Stimulated activated naive B cell treated with anti-CD40 and anti-IgM and Interleukin-4, amounts not matched to agents 10 μg/mL and 1 μg/mL and 100 μg/mL, for 72 hours (primary cell): Measurements from ENCODE around the gene ARHGAP19.

Source experiments
- ATAC-seq, 2 donors: fragments of 150-1000 bp; cut with Tn5 transposase; replicated peaks; 2 replicates each; pipeline ENCODE4 v1.10.0; 2021; ENCODE audit warnings: moderate library complexity in 1 of 2
- DNase-seq: peaks from one replicate; pipeline ENCODE4 v3.0.0; 2021
- H3K27ac Mint-ChIP-seq: one replicate; pipeline ENCODE4 v1.8.0; 2022; ENCODE audit warnings: mild to moderate bottlenecking, mixed read lengths
- H3K27me3 Mint-ChIP-seq, 2 donors: one replicate each; pipeline ENCODE4 v1.8.0; 2022; ENCODE audit warnings: mixed read lengths in 2 of 2
- H3K36me3 Mint-ChIP-seq, 2 donors: one replicate each; pipeline ENCODE4 v1.8.0; 2022; ENCODE audit warnings: mixed read lengths in 2 of 2, mild to moderate bottlenecking in 1 of 2
- H3K4me1 Mint-ChIP-seq, 2 donors: one replicate each; pipeline ENCODE4 v1.8.0; 2022; ENCODE audit warnings: mixed read lengths in 2 of 2, mild to moderate bottlenecking in 1 of 2
- H3K4me3 Mint-ChIP-seq, 2 donors: one replicate each; pipeline ENCODE4 v1.8.0; 2022; ENCODE audit warnings: mild to moderate bottlenecking in 2 of 2, mixed read lengths in 2 of 2, moderate library complexity in 1 of 2
- H3K9me3 Mint-ChIP-seq, 2 donors: one replicate each; pipeline ENCODE4 v1.8.0; 2022; ENCODE audit warnings: mixed read lengths in 2 of 2, mild to moderate bottlenecking in 1 of 2

ARHGAP19 gene

DNA sequence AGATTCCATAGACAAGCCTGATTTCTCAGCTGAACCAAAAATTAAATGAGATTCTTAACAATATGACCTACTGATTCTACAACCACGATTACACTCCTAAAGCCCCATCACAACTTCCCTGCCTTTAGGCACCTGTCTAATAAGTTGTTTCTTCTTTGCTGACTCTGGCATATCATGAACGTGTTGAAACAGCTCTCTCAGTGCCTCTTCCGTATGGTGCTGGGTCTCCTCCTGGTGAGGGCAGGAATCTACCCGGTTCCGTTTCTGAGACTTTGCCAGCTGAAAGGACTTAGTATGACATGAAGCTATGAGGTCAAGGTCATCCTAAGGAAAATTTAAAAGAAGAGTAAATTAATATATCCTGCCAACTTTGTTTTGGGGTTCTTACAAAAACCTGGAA is 48.6 kb downstream of the ARHGAP19 start:
- Mint-ChIP-seq H3K9me3 (no peaks in the 10 kb centered on the region), H3K36me3 (peaks cover 25 to 27% of the 10 kb centered on the region in 2 donors), H3K4me3 (no peak overlapping the region), H3K4me1 (no peaks in the 10 kb centered on the region), H3K27ac (no peak overlapping the region), H3K27me3 (no peaks in the 10 kb centered on the region)
- ATAC-seq: no peak
- DNase-seq: no peak

DNA sequence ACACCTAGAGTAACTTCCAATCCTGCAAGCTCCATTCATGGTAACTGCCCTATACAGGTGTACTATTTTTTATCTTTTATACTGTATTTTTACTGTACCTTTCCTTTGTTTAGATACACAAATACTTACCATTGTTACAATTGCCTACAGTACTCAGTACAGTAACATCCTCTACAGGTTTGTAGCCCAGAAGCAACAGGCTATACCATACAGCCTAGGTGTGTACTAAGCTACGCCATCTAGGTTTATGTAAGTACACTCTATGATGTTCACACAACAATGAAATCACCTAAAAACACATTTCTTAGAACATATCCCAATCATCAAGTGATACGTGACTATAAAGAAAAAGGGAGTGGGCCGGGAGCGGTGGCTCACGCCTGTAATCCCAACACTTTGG is 53.6 kb downstream of the ARHGAP19 start:
- Mint-ChIP-seq H3K4me3 (no peak overlapping the region), H3K9me3 (no peaks in the 10 kb centered on the region), H3K36me3 (peaks cover 4 to 14% of the 10 kb centered on the region in 2 donors), H3K27ac (no peak overlapping the region), H3K4me1 (no peaks in the 10 kb centered on the region), H3K27me3 (no peaks in the 10 kb centered on the region)
- ATAC-seq (no peak), DNase-seq (no peak)

DNA sequence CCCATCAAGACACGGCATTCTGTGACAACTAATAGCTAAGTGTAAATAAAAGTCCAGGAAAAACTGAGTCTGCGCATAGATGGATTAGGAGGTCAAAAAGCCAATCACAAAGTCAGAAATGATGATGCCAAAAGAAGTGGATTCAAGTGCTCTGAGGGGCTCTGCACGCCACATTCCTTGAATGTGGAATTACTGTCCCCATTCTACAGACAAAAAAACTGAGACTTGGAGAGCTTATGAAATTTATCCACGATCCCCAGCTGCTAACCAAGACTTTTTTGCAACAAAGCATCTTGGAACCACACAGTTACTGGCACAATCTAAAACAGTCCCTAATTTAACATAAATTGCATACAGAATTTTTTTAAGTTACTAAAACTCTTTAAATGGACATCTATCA is 57.1 kb downstream of the ARHGAP19 start:
- peaks cover 4 to 9% of the 10 kb centered on the region in 2 donors for H3K36me3 Mint-ChIP-seq
- H3K27me3 Mint-ChIP-seq: no peaks in the 10 kb centered on the region
- H3K4me3 Mint-ChIP-seq: no peak overlapping the region
- no peaks in the 10 kb centered on the region for H3K9me3 Mint-ChIP-seq
- H3K27ac Mint-ChIP-seq: no peak overlapping the region
- no peaks in the 10 kb centered on the region for H3K4me1 Mint-ChIP-seq
- ATAC-seq: no peak
- no peak for DNase-seq

DNA sequence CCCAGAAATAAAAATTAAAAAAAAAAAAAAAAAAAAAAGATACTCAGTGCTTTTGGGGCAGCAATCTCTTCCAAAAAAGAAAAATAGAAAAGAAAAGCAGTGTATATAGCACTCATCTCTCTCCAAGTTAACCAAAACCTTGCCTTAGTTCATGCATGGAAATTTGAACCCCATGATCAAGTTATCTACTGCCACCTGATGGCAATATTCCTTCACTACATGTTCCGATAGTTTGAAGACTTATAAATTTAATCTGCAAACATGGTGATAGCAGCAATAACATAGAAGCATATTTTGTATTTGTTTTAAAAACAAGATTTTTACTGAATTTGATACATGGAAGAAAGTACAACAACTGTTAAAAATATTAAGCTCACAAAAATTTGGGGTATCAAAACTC is 58.0 kb downstream of the ARHGAP19 start:
- no peaks in the 10 kb centered on the region for H3K9me3 Mint-ChIP-seq
- H3K4me1 Mint-ChIP-seq: no peaks in the 10 kb centered on the region
- DNase-seq (no peak), ATAC-seq (no peak)
- H3K4me3 Mint-ChIP-seq: no peak overlapping the region
- no peaks in the 10 kb centered on the region for H3K27me3 Mint-ChIP-seq
- no peak overlapping the region for H3K27ac Mint-ChIP-seq
- H3K36me3 Mint-ChIP-seq: peaks cover 9 to 12% of the 10 kb centered on the region in 2 donors

DNA sequence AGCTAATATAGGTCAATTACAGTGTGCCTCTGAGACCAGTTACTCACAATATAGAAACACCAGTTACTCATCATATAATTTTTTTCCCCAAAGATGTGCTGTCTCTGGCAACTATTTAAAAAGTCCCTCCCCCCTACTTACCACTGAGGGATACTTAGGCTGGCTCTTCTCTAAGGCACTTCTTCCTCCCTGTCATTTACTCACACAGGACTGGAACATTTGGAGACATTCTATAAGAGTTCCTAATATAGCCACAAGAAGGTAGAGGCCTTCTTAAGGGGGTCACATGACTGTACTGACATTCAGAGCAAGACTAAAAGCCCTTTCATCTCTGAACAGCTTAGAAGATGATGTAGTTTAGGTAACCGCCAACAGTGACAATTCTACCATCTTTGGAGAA is 62.3 kb downstream of the ARHGAP19 start:
- no peaks in the 10 kb centered on the region for H3K27me3 Mint-ChIP-seq
- ATAC-seq: peak in 1 of 2 donors; percentile 45
- no peaks in the 10 kb centered on the region for H3K4me1 Mint-ChIP-seq
- H3K9me3 Mint-ChIP-seq: no peaks in the 10 kb centered on the region
- no peak for DNase-seq
- H3K27ac Mint-ChIP-seq: no peak overlapping the region
- H3K36me3 Mint-ChIP-seq: peaks cover 18 to 25% of the 10 kb centered on the region in 2 donors
- H3K4me3 Mint-ChIP-seq: no peak overlapping the region

DNA sequence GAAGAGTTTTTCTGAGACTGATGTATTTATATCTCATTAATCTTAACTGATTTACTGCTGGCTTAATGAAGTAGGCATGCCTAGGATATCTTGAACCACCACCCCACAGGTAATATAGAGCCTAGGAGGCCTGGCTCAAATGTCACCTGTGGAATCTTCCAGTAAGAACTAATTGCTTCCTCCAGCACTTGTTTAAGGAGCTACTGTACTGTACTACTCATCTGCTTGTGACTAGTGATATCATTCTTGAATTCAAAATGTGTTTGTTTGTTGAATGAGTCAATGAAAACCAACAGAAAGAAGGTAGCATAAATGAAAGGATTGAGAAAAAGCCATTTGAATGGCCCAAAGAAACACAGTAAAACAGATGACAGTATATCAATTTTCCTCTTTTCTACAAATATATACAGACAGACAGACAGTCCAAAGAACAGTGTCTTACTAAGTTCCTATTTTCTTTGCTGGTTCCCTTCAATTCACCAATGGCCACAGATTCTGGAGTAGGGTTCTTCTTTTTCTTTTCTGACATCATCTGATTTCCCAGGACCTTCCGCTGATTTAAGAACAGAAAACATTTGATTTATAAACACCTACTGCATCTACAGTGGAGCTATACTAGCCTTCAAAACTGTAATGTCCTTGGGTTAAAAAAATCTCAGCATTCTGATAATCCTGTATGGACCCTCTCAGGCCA is 63.0 kb downstream of the ARHGAP19 start:
- DNase-seq: no peak
- Mint-ChIP-seq H3K27me3 (no peaks in the 10 kb centered on the region), H3K4me1 (no peaks in the 10 kb centered on the region), H3K27ac (no peak overlapping the region), H3K9me3 (no peaks in the 10 kb centered on the region), H3K4me3 (no peak overlapping the region), H3K36me3 (peaks cover 24 to 30% of the 10 kb centered on the region in 2 donors)
- ATAC-seq: no peak

DNA sequence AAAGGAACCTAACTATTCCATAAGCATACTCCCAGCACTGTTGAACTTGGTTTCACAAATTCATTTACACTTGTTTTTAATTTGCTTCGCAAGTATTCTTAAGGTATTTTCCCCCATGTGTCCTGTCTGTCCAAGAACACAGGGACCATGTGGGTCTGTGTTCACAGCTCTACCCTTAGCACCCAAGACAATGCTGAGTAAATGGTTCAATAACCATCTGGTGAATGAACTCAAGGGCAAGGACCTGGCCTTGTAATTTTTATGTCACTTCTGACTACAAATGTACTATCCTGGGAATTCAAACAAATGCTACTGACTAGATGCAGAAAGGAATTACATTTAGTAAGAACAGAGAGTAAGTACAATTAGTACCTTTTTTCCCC is 63.7 kb downstream of the ARHGAP19 start:
- DNase-seq (no peak), ATAC-seq (no peak)
- H3K4me1 Mint-ChIP-seq: no peaks in the 10 kb centered on the region
- H3K4me3 Mint-ChIP-seq: no peak overlapping the region
- H3K27me3 Mint-ChIP-seq: no peaks in the 10 kb centered on the region
- H3K9me3 Mint-ChIP-seq: no peaks in the 10 kb centered on the region
- H3K27ac Mint-ChIP-seq: no peak overlapping the region
- peaks cover 21 to 33% of the 10 kb centered on the region in 2 donors for H3K36me3 Mint-ChIP-seq

DNA sequence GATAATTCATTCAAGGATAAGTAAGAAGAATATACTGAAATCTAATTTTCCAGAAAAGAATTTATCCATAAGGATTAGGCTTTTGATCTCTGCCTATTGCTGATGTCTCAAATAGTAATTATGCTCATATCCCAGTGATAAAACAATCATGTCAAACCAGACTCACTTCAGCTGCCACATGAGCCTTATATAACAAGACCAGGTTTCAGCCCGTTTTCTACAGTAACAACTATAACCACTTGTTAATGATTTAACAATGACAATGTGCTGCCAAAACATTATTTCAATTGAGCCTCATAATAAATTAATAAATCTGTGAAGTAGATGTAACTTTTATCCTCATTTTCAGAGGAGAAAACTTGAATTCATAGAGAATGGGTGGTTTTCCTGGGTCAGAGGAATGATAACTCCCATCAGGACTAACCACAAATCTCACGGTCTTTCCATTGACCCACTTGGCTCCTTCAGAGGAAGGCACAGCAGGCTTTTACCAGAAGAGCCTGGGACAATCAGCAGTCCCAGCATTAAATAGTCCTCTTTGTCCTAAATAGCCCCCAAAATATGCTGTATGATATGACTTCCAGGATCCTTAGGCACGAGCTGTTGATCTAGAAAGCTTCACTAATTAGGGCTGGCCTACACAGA is 64.2 kb downstream of the ARHGAP19 start:
- H3K9me3 Mint-ChIP-seq: no peaks in the 10 kb centered on the region
- no peak overlapping the region for H3K4me3 Mint-ChIP-seq
- no peaks in the 10 kb centered on the region for H3K27me3 Mint-ChIP-seq
- ATAC-seq: no peak
- peaks cover 17 to 35% of the 10 kb centered on the region in 2 donors for H3K36me3 Mint-ChIP-seq
- H3K4me1 Mint-ChIP-seq: no peaks in the 10 kb centered on the region
- H3K27ac Mint-ChIP-seq: no peak overlapping the region
- no peak for DNase-seq

DNA sequence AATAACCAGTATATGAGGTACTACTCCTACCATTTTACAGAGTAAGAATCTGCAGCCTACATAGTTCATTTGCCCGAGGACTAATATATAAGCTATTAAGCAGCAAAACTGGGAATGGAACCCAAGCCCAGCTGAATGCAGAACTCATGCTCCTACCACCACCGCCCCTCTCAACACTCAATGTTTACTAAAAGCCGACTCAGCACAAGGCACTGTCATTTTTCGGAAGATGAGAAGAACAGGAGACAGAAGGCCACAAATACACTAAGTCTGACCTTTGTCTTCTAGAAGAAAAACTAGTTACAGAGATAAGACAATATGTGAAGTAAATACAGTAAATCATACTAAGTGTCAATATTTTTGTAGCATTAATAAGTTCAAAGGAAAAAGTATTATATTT is 66.0 kb downstream of the ARHGAP19 start:
- ATAC-seq (no peak), DNase-seq (no peak)
- Mint-ChIP-seq H3K27me3 (no peaks in the 10 kb centered on the region), H3K4me1 (no peaks in the 10 kb centered on the region), H3K36me3 (peaks cover 17 to 35% of the 10 kb centered on the region in 2 donors), H3K9me3 (no peaks in the 10 kb centered on the region), H3K27ac (no peak overlapping the region), H3K4me3 (no peak overlapping the region)

DNA sequence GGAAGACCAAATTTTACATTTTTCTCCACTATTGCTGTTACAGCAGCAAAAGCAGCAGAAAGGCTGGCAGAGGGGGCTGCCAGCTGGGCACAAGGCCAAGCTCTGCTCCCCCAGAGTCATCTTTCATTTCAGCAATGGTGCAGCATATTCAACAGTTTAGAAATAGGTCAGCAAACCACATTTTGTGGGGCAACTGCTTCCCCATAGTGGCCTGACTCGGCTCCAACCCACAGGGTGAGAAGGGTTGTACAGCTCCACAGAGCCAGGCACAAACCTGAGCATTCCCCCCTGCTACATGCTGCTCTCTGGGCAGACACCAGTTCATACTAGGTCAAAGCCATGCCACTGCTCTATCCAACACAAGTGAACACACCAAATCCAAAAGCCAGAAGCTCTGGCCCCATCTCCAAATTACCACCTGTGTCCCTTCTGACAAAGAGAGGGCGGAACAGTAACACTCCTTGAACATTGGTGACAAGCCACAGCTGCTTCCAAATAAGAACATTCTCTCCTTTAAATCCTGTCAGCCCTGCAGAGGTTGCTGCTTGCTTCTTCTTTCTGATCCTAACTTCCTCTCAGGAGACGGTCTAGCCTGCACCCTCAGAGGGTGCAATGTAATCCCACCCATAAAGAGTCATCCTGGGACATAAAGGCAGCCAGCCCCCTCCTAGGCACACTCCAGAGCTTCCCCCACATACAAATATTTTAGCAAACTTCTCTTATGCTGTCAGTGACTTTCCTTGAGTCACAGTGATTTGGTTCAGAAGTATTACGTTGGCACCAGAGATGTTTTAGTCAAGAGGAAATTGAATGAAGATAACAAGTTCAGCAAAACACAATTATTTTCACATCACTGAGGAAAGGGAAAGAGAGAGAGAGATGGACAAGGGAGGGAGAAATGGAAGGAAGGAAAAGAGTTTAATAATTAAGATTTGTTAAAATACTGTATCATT is 67.7 kb downstream of the ARHGAP19 start:
- Mint-ChIP-seq H3K9me3 (no peaks in the 10 kb centered on the region), H3K27ac (no peak overlapping the region), H3K4me3 (no peak overlapping the region), H3K4me1 (no peaks in the 10 kb centered on the region), H3K36me3 (peaks cover 19 to 35% of the 10 kb centered on the region in 2 donors), H3K27me3 (no peaks in the 10 kb centered on the region)
- no peak for DNase-seq
- no peak for ATAC-seq

DNA sequence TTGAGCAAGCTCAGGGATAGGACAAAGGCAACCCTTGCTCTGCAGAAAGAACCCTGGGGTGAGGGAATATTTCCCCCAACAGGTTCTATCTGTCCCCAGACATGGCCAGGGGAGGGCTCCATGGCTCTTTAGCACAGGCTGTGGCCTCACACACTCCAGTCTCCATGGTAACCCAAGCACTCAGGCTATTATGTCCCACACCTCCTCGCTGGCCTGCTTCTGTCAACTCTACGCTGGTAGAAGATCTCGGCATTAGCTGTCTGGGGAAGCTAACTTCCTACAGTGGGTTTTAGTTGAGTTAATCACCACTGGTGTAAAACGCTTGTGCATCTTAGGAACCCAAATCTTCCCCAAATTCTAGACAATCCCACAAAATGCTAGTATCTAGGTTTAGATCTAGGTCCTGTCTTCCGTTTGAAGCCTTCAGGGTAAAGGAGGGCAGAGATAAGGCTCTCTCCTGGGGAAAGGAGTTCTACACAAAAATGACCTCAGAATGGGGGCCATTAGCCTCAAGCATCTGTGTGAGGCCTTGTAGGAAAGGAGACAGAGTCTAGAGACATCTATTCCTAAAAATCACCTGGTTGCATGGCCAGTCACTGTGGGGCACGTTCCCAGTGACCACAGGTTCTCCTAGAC is 70.0 kb downstream of the ARHGAP19 start:
- ATAC-seq (no peak), DNase-seq (no peak)
- H3K27ac Mint-ChIP-seq: no peak overlapping the region
- H3K27me3 Mint-ChIP-seq: no peaks in the 10 kb centered on the region
- peaks cover 17 to 28% of the 10 kb centered on the region in 2 donors for H3K36me3 Mint-ChIP-seq
- H3K4me3 Mint-ChIP-seq: no peak overlapping the region
- H3K4me1 Mint-ChIP-seq: peaks cover 0 to 6% of the 10 kb centered on the region in 2 donors
- H3K9me3 Mint-ChIP-seq: no peaks in the 10 kb centered on the region

DNA sequence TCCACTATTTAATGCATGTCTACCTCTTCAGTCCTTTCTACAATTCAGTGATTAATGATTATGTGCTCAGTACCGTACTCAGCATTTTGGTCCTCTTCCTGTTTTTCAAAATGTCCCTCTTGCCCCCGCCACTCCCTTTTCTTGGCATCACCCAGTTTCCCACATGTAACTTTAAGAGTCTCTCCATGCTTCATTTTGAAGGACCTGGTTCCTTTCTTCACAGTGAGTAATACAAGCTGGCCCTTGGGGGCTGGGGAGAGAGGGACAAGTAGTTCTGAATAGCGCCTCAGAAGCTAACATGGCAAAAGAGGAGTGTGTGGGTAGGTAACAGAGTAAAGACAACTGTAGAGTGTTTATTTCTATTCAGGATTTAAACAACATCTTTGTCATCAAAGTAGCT is 72.1 kb downstream of the ARHGAP19 start:
- peaks cover 9 to 18% of the 10 kb centered on the region in 2 donors for H3K36me3 Mint-ChIP-seq
- H3K4me1 Mint-ChIP-seq: peaks cover 0 to 10% of the 10 kb centered on the region in 2 donors
- DNase-seq: no peak
- no peak overlapping the region for H3K4me3 Mint-ChIP-seq
- H3K27ac Mint-ChIP-seq: no peak overlapping the region
- ATAC-seq: no peak
- H3K27me3 Mint-ChIP-seq: no peaks in the 10 kb centered on the region
- H3K9me3 Mint-ChIP-seq: no peaks in the 10 kb centered on the region

DNA sequence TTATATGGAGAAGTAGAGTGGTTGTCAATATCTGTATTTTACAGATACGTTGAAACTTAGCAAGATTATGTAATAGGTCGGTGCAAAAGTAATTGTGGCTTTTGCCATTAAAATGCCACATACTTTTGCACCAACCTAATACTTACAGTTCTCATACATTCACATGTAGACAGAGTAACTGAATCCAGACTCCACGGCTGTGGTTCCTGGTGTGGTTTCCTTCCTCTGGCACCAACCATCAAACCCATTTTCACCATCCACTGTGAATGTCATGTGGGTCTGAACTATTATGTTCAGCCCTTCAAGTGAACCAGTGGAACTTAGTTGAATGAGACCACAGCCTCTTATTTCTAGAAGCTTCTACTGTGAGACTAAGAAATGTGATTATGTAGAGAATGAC is 75.1 kb downstream of the ARHGAP19 start:
- DNase-seq: no peak
- H3K27me3 Mint-ChIP-seq: no peaks in the 10 kb centered on the region
- no peak overlapping the region for H3K27ac Mint-ChIP-seq
- no peaks in the 10 kb centered on the region for H3K9me3 Mint-ChIP-seq
- peaks cover 0 to 10% of the 10 kb centered on the region in 2 donors for H3K4me1 Mint-ChIP-seq
- no peak for ATAC-seq
- peaks cover 3 to 4% of the 10 kb centered on the region in 2 donors for H3K36me3 Mint-ChIP-seq
- no peak overlapping the region for H3K4me3 Mint-ChIP-seq

DNA sequence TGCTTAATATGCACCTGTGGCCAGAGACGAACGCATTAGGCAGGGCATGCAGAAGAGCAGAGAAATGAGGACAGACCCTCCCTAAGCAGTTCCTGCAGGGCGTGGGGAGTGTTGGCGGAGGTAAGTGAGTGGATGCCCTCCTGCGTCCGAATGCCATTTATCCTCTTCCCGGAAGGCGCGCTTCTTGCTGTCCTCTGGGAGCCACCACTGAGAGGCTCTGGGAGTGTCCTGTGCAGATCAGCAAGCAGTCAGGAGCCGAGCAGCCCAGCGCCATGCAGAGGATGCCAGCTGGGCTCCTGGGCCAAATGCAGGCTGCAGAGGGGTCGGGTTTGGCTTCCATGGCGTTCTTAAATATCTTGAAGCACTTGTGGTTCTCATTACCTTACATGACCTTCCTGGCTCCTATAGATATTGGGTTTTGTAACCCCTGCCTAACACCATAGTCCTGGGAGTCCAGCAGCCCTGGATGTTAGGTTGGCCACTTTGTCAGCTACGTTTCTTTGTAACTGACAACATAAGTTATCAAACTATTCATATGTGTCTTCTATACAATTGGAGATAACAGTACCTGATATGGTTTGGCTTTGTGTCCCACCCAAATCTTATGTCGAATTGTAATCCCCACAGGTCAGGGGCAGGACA is 76.7 kb downstream of the ARHGAP19 start:
- DNase-seq (no peak), ATAC-seq (no peak)
- Mint-ChIP-seq H3K27me3 (no peaks in the 10 kb centered on the region), H3K36me3 (peaks cover 3 to 4% of the 10 kb centered on the region in 2 donors), H3K27ac (no peak overlapping the region), H3K4me3 (no peak overlapping the region), H3K9me3 (no peaks in the 10 kb centered on the region), H3K4me1 (peaks cover 0 to 10% of the 10 kb centered on the region in 2 donors)
